Measurements from ENCODE around the gene SMARCC2.

DNA sequence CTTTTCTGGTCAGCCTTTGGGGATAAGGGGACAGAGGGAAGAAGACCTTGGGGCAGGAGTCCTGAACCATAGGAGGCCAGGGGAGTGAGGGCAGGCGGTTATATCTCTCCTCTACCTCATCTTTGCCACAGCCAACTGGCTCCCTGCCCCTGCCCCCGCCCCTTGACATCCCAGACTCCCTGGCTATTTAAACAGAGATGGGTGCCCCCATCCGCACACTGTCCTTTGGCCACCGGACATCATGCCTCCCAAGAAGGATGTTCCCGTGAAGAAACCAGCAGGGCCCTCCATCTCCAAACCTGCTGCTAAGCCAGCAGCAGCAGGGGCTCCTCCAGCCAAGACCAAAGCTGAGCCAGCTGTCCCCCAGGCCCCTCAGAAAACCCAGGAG, 35.6 kb downstream of the SMARCC2 start:
- TF ChIP-seq POLR2AphosphoS5 (IDR thresholded peaks at IDR 0.05): no peak
- no peak for TF ChIP-seq POLR2A (IDR thresholded peaks at IDR 0.05)
